Measurements from ENCODE around the gene ZNF140.

Gene ZNF140

DNA sequence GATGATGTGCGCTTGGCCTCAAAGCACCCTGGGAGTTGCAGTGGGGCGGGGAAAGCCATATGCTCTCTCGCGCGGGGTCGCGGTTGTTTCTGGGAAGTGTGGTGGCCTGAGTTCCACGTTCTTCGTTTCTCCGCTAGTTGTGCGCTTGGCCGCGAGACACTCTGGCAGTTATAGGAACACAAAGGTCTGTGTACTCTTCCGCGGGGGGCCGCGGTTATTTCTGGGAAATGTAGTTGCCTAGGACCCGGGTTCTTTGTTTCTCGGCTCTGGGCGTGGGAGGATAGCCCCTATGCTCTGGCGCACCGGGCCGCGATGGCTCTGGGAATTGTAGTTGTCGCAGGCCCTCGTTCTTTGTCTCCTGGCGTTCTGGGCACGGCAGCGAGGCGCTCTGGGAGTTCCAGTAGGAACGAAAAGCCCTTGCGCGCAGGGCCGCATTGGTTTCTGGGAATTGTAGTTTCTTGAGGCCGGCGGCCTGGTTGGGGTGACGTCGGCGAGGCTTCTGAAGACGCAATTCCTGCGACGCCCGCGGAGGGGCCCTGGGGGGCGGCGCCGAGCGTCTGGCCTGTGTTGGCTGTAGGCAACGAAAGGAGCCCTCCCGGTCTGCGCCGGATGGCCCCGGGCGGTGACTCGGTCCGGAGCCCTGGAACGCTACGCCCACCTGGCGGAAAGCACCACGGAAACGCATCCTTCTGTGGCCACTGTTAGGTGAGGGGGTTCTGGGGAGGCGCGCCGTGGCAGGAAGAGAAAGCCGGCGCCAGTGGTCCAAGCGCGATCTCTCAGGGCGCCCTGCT is at the start of gene ZNF140:
ZNF140 (plus strand) TSS at position 556 of the 791 bp plus-strand sequence. CDS start 398 bp downstream, outside the sequence.
- peak; percentile 94 for DNase-seq (ENCODE audit: low spot score)

GRCh38 chr12:133037207-133038005 is 43.3 kb upstream of the ZNF140 start, which contains the start of gene ZNF84:
ZNF84 (plus strand) TSS chr12:133037509; CDS start chr12:133041468, 3,959 bp downstream.
- DNase-seq (ENCODE audit: low spot score) = peak; percentile 98

- DNase-seq (ENCODE audit: low spot score) = no peak
Observed at GRCh38 chr12:133038118-133038709, 42.5 kb upstream of the ZNF140 start.

- DNase-seq (ENCODE audit: low spot score) = no peak
Observed at GRCh38 chr12:133046698-133047097, 34.0 kb upstream of the ZNF140 start.

DNA sequence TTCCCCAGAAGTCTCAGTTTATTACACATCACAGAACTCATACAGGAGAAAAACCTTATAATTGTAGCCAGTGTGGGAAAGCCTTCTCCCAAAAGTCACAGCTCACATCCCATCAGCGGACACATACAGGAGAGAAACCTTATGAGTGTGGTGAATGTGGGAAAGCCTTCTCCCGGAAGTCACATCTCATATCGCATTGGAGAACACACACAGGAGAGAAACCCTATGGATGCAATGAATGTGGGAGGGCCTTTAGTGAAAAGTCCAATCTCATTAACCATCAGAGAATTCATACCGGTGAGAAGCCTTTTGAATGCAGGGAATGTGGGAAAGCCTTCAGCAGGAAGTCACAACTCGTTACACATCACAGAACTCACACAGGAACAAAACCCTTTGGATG is 23.3 kb upstream of the ZNF140 start:
- DNase-seq (ENCODE audit: low spot score) = no peak

DNA sequence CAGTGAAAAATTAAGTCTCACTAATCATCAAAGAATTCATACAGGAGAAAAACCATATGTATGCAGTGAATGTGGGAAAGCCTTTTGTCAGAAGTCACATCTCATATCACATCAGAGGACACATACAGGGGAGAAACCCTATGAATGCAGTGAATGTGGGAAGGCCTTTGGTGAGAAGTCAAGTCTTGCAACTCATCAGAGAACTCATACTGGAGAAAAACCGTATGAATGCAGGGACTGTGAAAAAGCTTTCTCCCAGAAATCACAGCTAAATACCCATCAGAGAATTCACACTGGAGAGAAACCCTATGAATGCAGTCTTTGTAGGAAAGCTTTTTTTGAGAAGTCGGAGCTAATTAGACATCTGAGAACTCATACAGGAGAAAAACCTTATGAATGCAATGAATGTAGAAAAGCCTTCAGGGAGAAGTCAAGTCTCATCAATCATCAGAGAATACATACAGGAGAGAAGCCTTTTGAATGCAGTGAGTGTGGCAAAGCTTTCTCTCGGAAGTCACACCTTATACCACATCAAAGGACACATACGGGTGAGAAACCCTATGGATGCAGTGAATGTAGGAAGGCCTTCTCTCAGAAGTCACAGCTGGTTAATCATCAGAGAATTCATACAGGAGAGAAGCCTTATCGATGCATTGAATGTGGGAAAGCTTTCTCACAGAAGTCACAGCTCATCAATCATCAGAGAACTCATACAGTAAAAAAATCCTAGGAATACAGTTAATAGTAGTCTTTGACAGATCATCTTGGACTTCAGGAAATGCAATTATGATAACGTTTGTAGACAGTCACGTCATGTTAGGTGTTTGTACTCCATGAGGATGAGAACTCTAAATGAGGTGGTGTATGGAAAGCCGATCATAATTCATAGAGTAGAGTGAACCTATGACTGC is 22.3 kb upstream of the ZNF140 start:
- DNase-seq (ENCODE audit: low spot score) = no peak

DNA sequence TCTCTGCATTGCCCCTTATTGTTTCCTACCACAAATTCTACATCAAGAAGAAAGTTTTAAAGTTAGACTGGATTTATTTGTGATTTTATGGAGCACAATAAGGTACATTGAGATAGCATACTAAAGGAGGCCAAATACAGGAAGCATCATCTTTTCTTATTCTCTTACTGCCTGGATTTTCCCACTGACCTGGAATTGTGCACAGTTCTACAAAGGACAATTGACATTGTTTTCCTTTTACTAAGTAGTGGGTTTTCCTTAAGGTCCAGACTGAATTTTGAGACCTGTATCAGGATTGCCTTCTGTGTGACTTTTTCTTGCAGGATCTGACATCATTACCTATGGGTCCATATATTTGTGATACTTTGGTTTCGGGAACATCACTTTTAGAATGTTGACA is 18.8 kb upstream of the ZNF140 start:
- no peak for DNase-seq (ENCODE audit: low spot score)

DNA sequence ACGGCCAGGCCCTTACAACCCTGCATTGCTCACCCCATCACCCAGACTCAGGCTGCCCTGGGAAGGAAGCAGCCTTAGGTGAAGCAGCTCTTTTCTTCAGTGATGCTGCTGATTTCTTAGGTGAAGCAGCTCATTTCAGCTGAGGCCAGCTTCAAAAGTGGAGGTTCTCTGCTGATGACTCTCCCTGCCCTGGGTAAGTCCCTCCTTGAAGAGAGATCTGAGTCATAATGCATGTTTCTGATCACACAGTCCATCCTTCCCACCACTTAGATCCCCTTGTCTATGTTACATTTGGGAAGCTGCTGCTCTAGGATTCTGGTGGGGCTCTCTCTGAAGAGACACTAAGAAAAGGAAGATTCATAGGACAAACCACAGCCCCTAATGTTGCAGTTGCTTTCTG is 17.2 kb upstream of the ZNF140 start:
- no peak for DNase-seq (ENCODE audit: low spot score)

- no peak for DNase-seq (ENCODE audit: low spot score)
Observed at GRCh38 chr12:133073836-133074235, 6.9 kb upstream of the ZNF140 start.

DNA sequence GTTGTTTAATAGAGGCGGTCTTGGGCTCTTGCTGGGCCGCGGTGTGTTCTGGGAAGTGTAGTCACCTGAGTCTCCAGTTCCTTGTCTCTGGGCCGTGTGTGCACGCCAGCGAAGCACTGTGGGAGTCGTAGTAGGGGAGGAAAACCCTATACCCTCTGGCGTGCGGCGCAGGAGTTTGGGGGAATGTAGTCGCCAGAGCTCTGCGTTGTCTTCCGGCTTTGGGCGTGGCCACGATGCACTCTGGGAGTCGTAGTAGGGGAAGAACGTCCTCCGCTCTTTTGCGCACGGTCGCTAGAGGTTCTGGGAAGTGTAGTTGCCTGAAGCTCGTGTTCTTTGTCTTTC is 726 bp upstream of the ZNF140 start:
- peak; percentile 90 for DNase-seq (ENCODE audit: low spot score)

DNA sequence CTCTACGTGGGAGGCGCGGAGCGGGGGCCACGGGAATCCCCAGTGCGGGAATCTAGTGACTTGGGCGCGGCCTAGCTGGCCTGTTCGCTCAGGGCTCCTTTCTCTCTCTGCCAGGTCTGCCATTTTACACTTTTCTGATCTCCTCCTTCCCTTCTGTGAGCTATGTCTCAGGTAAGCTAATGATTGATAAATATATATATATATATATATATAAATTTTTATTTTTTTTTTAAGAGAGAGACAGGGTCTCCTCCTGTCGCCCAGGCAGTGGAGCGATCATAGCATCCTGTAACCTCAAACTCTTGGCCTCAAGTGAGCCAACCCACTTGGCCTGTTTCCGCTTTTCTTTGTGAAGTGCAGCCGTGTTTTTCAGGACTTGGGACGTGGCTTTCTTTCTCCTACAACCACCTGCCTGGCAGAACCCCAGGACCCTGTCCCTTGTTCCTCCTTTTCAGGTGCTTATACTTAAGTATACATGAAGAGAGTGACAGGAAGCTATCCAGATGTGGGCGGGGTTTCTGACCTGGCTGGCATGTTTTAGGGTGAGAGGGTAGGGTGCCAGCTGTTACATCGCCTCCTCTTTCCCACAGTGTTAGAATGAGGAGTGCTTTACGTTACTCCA is 547 bp downstream of the ZNF140 start:
- DNase-seq (ENCODE audit: low spot score) = no peak

GRCh38 chr12:133083345-133083744 is 2.6 kb downstream of the ZNF140 start:
- DNase-seq (ENCODE audit: low spot score) = no peak

GRCh38 chr12:133105620-133106019 is 24.9 kb downstream of the ZNF140 start:
- DNase-seq (ENCODE audit: low spot score) = no peak

- DNase-seq (ENCODE audit: low spot score) = no peak
Observed at GRCh38 chr12:133106253-133106652, 25.5 kb downstream of the ZNF140 start.

GRCh38 chr12:133107121-133107520 is 26.4 kb downstream of the ZNF140 start:
- no peak for DNase-seq (ENCODE audit: low spot score)

DNA sequence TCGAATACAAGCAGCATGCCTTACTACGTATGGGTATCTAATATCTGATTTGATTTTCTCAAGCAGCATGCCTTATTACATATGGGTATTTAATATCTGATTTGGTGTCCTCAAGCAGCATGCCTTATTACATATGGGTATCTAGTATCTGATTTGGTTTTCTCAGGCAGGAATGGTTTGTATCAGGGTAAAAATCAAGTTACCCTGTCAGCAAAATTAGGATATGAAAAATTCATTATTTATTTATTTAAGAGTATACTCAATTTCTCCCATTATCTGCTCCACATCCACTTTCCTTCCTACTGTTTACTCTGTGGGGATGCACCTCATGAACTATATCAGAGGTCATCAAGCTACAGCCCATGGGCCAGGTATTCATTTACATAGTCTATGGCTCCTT is 27.4 kb downstream of the ZNF140 start:
- no peak for DNase-seq (ENCODE audit: low spot score)

GRCh38 chr12:133120385-133121191 is 39.9 kb downstream of the ZNF140 start:
- DNase-seq (ENCODE audit: low spot score) = no peak

DNA sequence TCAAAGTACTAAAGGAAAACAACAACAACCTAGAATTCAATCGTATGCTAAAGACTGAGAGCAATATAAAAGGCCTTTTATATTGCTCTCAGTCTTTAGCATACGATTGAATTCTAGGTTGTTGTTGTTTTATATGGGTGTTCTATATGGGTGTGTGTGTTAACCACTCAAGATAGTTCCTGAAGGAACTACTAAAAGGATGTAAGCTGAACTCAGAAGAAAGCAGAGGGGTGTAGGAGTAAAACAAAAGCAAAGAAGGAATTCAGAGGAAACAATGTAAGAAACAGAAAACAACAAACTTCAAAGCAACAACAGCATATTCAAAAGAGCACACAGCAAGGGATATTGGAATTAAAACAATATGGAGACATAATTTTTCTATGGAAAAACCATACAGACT is 44.0 kb downstream of the ZNF140 start:
- no peak for DNase-seq (ENCODE audit: low spot score)

DNA sequence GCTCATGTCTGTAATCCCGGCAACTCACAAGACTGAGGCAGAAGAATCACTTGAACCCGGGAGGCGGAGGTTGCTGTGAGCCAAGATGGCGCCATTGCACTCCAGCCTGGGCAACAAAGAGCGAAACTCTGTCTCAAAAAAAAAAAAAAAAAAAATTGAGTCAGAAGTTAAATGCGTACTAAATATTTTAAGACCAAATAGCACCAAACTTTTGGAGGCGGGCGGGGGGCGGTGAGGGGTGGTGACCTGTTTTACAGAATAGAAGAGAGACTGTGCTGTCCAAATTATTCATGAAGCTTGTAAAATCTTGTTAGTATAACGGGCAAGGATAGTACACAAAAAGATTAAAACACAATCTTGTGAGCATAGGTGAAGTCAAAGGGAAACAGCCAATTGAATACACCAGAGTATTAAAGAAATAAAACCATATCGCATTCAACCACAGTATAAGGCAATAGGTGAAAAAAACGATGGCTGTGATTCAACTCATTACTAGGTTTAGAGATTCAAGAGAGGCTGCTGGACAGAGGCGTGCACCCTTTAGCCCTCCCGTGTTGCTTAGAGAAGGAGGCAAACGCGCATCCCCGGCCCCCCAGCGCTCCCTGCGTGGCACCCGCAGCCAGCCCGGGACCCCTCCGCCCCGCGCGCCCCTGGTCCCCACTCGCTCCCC is 48.8 kb downstream of the ZNF140 start:
- DNase-seq (ENCODE audit: low spot score) = no peak

All from D341Med (cell line).